Measurements from ENCODE around the gene LDLRAD3.

The LDLRAD3 gene

GRCh38 chr11:36280531-36280930, 336.7 kb downstream of the LDLRAD3 start:
- H3K27me3 ChIP-seq (ENCODE audit: low read depth, low read length), result no peaks in the 10 kb centered on the region
- no peak overlapping the region for H3K4me3 ChIP-seq (ENCODE audit: low read length)
- no peak for TF ChIP-seq EZH2phosphoT487 (IDR thresholded peaks at IDR 0.05; ENCODE audit: low read depth)
- TF ChIP-seq, protein P1, sequence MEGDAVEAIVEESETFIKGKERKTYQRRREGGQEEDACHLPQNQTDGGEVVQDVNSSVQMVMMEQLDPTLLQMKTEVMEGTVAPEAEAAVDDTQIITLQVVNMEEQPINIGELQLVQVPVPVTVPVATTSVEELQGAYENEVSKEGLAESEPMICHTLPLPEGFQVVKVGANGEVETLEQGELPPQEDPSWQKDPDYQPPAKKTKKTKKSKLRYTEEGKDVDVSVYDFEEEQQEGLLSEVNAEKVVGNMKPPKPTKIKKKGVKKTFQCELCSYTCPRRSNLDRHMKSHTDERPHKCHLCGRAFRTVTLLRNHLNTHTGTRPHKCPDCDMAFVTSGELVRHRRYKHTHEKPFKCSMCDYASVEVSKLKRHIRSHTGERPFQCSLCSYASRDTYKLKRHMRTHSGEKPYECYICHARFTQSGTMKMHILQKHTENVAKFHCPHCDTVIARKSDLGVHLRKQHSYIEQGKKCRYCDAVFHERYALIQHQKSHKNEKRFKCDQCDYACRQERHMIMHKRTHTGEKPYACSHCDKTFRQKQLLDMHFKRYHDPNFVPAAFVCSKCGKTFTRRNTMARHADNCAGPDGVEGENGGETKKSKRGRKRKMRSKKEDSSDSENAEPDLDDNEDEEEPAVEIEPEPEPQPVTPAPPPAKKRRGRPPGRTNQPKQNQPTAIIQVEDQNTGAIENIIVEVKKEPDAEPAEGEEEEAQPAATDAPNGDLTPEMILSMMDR (IDR thresholded peaks at IDR 0.05; ENCODE audit: low read depth, low read length), result no peak
- H3K4me1 ChIP-seq (ENCODE audit: low read length), result no peaks in the 10 kb centered on the region
- H3K9me3 ChIP-seq (ENCODE audit: insufficient read depth, low read length), result no peaks in the 10 kb centered on the region
- no peak overlapping the region for H2AFZ ChIP-seq (ENCODE audit: low read depth, low read length)
- H3K9ac ChIP-seq (ENCODE audit: low read length), result no peak overlapping the region
- no peaks in the 10 kb centered on the region for H3K79me2 ChIP-seq (ENCODE audit: low read length)
- no peak overlapping the region for H3K27ac ChIP-seq (ENCODE audit: low read length)
- H3K36me3 ChIP-seq (replicated peaks; ENCODE audit: low read depth, low read length), result no peaks in the 10 kb centered on the region
- H3K4me2 ChIP-seq (ENCODE audit: low read length), result no peak overlapping the region
- no peaks in the 10 kb centered on the region for H4K20me1 ChIP-seq (ENCODE audit: insufficient read depth, low read length)
